Stimulated activated CD8-positive, alpha-beta memory T cell treated with anti-CD3 and anti-CD28 coated beads, Interleukin-12 subunit alpha, Interleukin-12 subunit beta, amount 100 ng/mL, for 4 hours (primary cell): Measurements from ENCODE around the gene TNNC2.
"Not testable (repeated sequence)": the region's sequence is repeated elsewhere in the genome, so short reads cannot be mapped to it uniquely, and the experiment has no call there.

ENCODE experiments used
- DNase-seq: peaks from one replicate; pipeline ENCODE4 v3.0.0-alpha.2; 2020; ENCODE audit warnings: low read depth

Gene TNNC2

GRCh38 chr20:45819466-45819865 is 7.6 kb downstream of the TNNC2 start:
- DNase-seq = no peak

- no peak for DNase-seq
Measured at GRCh38 chr20:45818239-45818638, 8.9 kb downstream of the TNNC2 start.

GRCh38 chr20:45817376-45818194 is 9.5 kb downstream of the TNNC2 start:
- no peak for DNase-seq

GRCh38 chr20:45816951-45817350 is 10.2 kb downstream of the TNNC2 start:
- no peak for DNase-seq

- DNase-seq = no peak
Measured at GRCh38 chr20:45814314-45814713, 12.8 kb downstream of the TNNC2 start.

GRCh38 chr20:45813489-45813888 is 13.6 kb downstream of the TNNC2 start:
- no peak for DNase-seq

GRCh38 chr20:45813006-45813340 is 14.1 kb downstream of the TNNC2 start:
- no peak for DNase-seq

GRCh38 chr20:45812157-45813005 is 14.7 kb downstream of the TNNC2 start, which contains the start of gene UBE2C:
Gene UBE2C (plus strand): TSS chr20:45812644. CDS start chr20:45812696, 52 bp downstream.
- peak; percentile 82 for DNase-seq

GRCh38 chr20:45810191-45810970 is 16.7 kb downstream of the TNNC2 start:
- DNase-seq = no peak

GRCh38 chr20:45801851-45802250 is 25.3 kb downstream of the TNNC2 start:
- no peak for DNase-seq

GRCh38 chr20:45798935-45799642 is 28.0 kb downstream of the TNNC2 start:
- peak; percentile 19 for DNase-seq

GRCh38 chr20:45797955-45798354 is 29.2 kb downstream of the TNNC2 start:
- not testable (repeated sequence) for DNase-seq

- DNase-seq = not testable (repeated sequence)
Measured at GRCh38 chr20:45797510-45797909, 29.6 kb downstream of the TNNC2 start.

GRCh38 chr20:45796337-45797065 is 30.6 kb downstream of the TNNC2 start:
- DNase-seq = no peak

- DNase-seq = no peak
Measured at GRCh38 chr20:45792317-45793118, 34.6 kb downstream of the TNNC2 start.

GRCh38 chr20:45788351-45788750 is 38.8 kb downstream of the TNNC2 start:
- no peak for DNase-seq

GRCh38 chr20:45783656-45784294 is 43.3 kb downstream of the TNNC2 start:
- no peak for DNase-seq

- DNase-seq = no peak
Measured at GRCh38 chr20:45782890-45783289, 44.2 kb downstream of the TNNC2 start.

GRCh38 chr20:45781391-45781931 is 45.7 kb downstream of the TNNC2 start:
- DNase-seq = no peak
